ENCODE data around the gene PNCK.

PNCK gene

DNA sequence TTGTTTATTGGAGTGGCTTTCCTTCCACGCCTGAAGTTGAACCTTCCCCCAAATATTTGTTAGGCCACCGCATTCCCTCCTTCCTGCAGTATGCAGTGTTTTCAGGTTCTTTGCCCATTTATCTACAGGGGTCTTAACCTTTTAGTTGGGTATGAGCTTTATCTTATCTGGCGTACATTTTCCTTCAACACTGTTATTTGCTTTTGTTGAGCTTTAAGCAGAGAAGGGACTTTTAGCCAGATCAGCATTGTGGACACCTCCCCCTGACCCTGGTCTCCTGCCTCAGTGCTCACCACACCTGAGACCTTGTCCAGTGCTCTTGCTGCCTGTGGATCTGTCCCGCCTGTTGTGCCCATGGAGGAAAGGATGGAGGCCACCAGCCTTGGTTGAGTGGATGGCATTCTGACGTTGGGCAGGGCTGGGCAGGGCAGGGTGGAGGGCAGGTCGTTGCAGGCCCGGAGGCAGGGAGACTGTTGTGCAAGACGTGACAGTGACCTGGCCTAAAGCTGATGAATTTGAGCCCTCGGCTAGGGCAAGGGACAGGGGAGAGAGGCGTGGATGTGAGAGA lies 27.6 kb downstream of the PNCK start:
- H3K4me3 ChIP-seq (ENCODE audit: low read depth, low read length) = no peak overlapping the region
- TF ChIP-seq, protein P1, sequence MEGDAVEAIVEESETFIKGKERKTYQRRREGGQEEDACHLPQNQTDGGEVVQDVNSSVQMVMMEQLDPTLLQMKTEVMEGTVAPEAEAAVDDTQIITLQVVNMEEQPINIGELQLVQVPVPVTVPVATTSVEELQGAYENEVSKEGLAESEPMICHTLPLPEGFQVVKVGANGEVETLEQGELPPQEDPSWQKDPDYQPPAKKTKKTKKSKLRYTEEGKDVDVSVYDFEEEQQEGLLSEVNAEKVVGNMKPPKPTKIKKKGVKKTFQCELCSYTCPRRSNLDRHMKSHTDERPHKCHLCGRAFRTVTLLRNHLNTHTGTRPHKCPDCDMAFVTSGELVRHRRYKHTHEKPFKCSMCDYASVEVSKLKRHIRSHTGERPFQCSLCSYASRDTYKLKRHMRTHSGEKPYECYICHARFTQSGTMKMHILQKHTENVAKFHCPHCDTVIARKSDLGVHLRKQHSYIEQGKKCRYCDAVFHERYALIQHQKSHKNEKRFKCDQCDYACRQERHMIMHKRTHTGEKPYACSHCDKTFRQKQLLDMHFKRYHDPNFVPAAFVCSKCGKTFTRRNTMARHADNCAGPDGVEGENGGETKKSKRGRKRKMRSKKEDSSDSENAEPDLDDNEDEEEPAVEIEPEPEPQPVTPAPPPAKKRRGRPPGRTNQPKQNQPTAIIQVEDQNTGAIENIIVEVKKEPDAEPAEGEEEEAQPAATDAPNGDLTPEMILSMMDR (IDR thresholded peaks at IDR 0.05; ENCODE audit: low read depth, low read length) = no peak

DNA sequence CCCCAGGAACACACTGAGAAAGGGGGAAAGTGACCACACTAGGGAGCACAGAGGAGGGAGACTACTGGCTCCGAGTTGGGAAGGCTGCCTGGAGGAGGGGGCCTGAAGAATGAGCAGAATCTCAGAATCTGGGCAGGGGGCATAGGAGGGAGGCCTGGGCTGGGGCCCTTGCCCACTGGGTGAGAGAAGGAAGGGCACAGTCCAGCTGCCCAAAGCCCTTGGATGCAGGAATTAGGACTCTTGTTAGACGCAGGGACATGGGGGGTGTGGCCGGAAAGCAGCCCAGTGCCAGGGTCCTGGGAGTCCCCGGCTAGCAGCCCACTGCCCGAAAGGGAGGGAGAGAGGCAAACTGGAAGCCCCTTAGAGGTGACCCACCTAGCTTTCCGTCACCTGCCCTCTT lies 28.5 kb downstream of the PNCK start:
- TF ChIP-seq, protein P1 (IDR thresholded peaks at IDR 0.05; ENCODE audit: low read depth, low read length) = no peak
- H3K4me3 ChIP-seq (ENCODE audit: low read depth, low read length) = no peak overlapping the region

- H3K4me3 ChIP-seq (ENCODE audit: low read depth, low read length) = no peak overlapping the region
- TF ChIP-seq, protein P1 (IDR thresholded peaks at IDR 0.05; ENCODE audit: low read depth, low read length) = no peak
Observed at GRCh38 chrX:153644356-153645125, 29.1 kb downstream of the PNCK start.

DNA sequence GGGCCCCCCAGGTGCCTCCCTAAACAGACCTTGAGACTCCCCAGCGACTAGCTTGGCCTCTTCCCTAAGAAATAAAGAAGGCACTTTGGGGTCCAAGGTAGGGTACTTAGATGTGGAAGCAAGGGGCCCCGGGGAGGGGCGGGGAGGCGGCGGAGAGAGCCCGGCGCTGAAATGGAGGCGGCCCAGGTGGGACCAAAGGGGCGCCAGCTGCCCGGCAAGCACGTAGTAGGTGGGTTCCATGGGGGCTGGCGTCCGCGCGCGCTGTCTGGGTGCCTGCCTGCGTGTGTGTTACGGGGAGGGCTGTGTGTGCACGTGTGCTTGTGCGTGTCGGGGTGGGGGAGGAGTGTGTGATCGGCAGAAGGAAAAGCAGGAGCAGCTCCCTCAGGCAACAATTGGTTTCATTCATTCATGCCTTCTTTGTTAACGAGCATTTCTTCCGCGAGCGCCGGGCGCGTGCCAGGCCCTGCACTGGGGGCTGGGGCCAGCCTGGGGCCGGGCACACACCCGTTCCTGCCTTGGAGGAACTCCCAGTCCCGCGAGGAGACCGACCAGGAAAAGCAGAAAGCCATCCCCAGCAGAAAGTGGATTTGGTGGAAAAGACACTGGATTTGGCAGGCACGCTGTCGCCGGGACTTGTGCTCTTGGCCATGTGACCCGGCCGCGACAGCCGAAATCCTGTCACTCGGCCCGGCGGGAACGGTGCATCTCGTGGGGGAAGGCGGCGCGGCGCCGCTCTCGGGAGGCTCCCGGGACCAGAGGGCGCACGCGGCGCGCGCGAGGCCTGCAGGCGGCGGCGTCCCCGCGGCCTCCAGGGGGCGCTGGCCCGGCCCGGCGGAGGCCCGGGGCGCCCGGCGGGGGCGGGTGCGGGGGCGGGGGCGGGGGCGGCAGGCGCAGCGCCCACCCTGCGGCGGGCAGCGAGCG lies 29.9 kb downstream of the PNCK start:
- TF ChIP-seq, protein P1 (IDR thresholded peaks at IDR 0.05; ENCODE audit: low read depth, low read length) = no peak
- no peak overlapping the region; the same call in 1 of the 2 replicates for H3K4me3 ChIP-seq (ENCODE audit: low read depth, low read length)

DNA sequence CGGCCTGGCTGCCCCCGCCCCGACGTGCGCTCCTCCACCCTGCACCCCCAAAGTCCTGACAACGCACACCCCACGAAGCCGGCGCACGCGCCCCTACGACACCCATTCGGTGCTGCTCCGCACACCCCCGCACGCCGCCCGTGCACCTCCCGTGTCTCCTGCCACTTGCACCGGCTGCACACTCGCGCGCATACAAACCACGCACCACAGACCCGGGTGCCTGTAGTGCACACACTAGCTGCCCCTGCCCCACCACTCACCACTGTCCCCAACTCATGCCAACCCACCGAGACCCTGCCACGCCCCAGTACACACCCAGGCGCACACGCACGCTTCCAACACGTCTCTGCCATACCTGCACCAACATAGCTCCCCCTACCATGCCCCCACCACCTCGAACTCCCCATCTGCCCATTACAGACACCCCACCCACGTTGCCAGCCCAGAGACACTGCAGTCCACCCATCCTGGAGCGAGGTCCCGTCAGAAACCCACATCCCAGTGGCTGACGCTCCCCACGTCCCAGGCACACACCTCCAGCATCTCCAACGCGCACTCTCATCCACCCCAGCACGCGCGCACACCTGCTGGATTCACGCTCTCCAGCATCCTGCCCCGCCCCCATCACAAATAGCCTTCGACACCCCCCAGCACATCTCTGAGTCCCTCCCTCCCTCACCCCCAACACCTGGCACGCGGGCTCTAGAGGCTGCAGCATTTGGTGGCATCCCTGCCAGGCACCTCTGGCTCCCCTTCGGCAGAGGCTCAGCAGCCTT lies 30.8 kb downstream of the PNCK start:
- TF ChIP-seq, protein P1 (IDR thresholded peaks at IDR 0.05; ENCODE audit: low read depth, low read length) = no peak
- no peak overlapping the region for H3K4me3 ChIP-seq (ENCODE audit: low read depth, low read length)

DNA sequence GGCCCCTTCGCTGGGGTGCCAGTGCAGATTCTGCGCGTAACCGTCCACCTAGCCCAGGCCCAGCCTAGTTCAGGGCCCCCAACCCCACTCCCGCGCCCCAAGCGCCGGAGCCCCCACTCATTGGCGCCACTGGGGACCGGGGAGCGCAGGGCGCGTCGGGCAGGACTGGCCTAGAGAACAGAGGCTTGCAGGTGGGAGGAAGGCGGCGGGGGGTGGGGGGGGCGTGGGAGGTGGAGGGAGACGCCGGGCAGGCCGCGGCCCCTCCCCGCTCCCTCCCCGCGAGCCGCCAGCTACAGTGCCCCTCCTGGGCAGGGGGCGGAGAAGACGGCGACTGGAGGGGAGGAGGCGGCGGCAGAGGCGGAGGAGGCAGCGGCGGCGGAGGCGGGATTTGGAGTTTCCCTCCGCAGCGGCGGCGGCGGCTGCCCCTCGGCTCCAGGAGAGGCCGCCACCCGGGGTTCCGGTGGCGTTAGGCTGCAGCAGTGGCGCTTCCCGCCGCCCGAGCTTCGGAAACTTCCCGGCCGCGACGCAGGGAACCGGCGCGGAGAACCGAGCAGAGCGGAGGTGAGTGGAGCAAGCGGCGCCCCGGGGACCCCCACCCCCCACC lies 31.5 kb downstream of the PNCK start:
- H3K4me3 ChIP-seq (ENCODE audit: low read depth, low read length) = no peak overlapping the region
- TF ChIP-seq, protein P1 (IDR thresholded peaks at IDR 0.05; ENCODE audit: low read depth, low read length) = no peak

Data from WI38 (cell line).